Activated CD8-positive, alpha-beta T cell treated with anti-CD3 and anti-CD28 coated beads for 36 hours (primary cell): ENCODE measurements around the gene DCUN1D1. TPM values are rescaled to one million over a fixed set of nuclear protein-coding genes. Genes with fewer than 3 reads are reported as not detected.

Experiments
- ATAC-seq: fragments of 200-7000 bp; cut with Tn5 transposase; one replicate; pipeline ENCODE4 v1.10.0; 2021; ENCODE audit warnings: mild to moderate bottlenecking, moderate library complexity
- CTCF ChIA-PET: fragments of 350-600 bp; sonication (Branson Sonifier 250); formaldehyde crosslinking; loops from one replicate; lab custom pipeline; 2021; ENCODE audit warnings: antibody characterized with exemption; lab: Charles Lee
- POLR2A ChIA-PET: fragments of 350-600 bp; sonication (Branson Sonifier 250); formaldehyde crosslinking; loops from one replicate; lab custom pipeline; 2021; ENCODE audit warnings: antibody characterized with exemption; lab: Charles Lee
- DNase-seq: peaks from one replicate; pipeline ENCODE4 v3.0.0-alpha.2; 2020
- H3K27ac Mint-ChIP-seq: one replicate; pipeline ENCODE4 v1.8.0; 2021; ENCODE audit warnings: mild to moderate bottlenecking, mixed read lengths
- H3K27me3 Mint-ChIP-seq: one replicate; pipeline ENCODE4 v1.8.0; 2021; ENCODE audit warnings: mixed read lengths
- H3K36me3 Mint-ChIP-seq: one replicate; pipeline ENCODE4 v1.8.0; 2021; ENCODE audit warnings: low read depth, mixed read lengths
- H3K4me1 Mint-ChIP-seq: one replicate; pipeline ENCODE4 v1.8.0; 2021; ENCODE audit warnings: low read depth, mixed read lengths
- H3K4me3 Mint-ChIP-seq: one replicate; pipeline ENCODE4 v1.8.0; 2021; ENCODE audit warnings: mild to moderate bottlenecking, moderate library complexity, mixed read lengths
- H3K9me3 Mint-ChIP-seq: one replicate; pipeline ENCODE4 v1.8.0; 2021; ENCODE audit warnings: mixed read lengths
- CTCF ChIP-seq: fragments of 200-600 bp; IDR thresholded peaks from one replicate; pipeline ENCODE4 v1.8.0; 2022; ENCODE audit warnings: antibody characterized with exemption, mild to moderate bottlenecking
- intact Hi-C: fragments of 100-400 bp; cut with micrococcal nuclease; formaldehyde crosslinking; loops from one replicate; pipeline ENCODE4 v1.10.0; 2022
- total RNA-seq, 2 experiments: library from RNA; stranded (reverse); gene quantifications; one replicate each; pipeline ENCODE4 v1.2.3, GENCODE V29; 2021

Gene DCUN1D1
- total RNA-seq, 2 experiments from 2014 or later: 39.6 to 43.2 TPM

- H3K27me3 Mint-ChIP-seq: no peaks in the 10 kb centered on the region
- no peaks in the 10 kb centered on the region for H3K4me1 Mint-ChIP-seq
- DNase-seq (no peak), ATAC-seq (no peak)
- POLR2A ChIA-PET: no interaction called here
- no peak overlapping the region for H3K4me3 Mint-ChIP-seq
- no peak overlapping the region for H3K27ac Mint-ChIP-seq
- intact Hi-C loops: no loop called here
- CTCF ChIA-PET: no interaction called here
- no peaks in the 10 kb centered on the region for H3K36me3 Mint-ChIP-seq
- H3K9me3 Mint-ChIP-seq: no peaks in the 10 kb centered on the region
- no peak for TF ChIP-seq CTCF
These were observed 5.7 kb upstream of the DCUN1D1 start for GRCh38 chr3:182986021-182986420.

GRCh38 chr3:182983876-182984275 is 3.5 kb upstream of the DCUN1D1 start:
- CTCF ChIA-PET: no interaction called here
- no peak for TF ChIP-seq CTCF

GRCh38 chr3:182981038-182981380 is 671 bp upstream of the DCUN1D1 start:
- H3K36me3 Mint-ChIP-seq: no peaks in the 10 kb centered on the region
- H3K9me3 Mint-ChIP-seq: no peaks in the 10 kb centered on the region
- CTCF ChIA-PET: interaction anchor here (1.4 kb wide), 1 partner anchor 15 kb away, joined by 3 read pairs; no protein-coding TSS in a partner anchor
- intact Hi-C loops: no loop called here
- DNase-seq (no peak), ATAC-seq (no peak)
- H3K27ac Mint-ChIP-seq: peak overlapping the region; percentile 52
- H3K27me3 Mint-ChIP-seq: no peaks in the 10 kb centered on the region
- TF ChIP-seq CTCF: no peak
- peak overlapping the region; percentile 67 for H3K4me3 Mint-ChIP-seq
- H3K4me1 Mint-ChIP-seq: peaks cover 20% of the 10 kb centered on the region
- POLR2A ChIA-PET: no interaction called here

More at GRCh38 chr3:182983876-182984275, 3.5 kb upstream of the DCUN1D1 start:
- DNase-seq (no peak), ATAC-seq (no peak)
- no peaks in the 10 kb centered on the region for H3K36me3 Mint-ChIP-seq
- no peaks in the 10 kb centered on the region for H3K27me3 Mint-ChIP-seq
- no peak overlapping the region for H3K27ac Mint-ChIP-seq
- H3K4me3 Mint-ChIP-seq: no peak overlapping the region
- H3K9me3 Mint-ChIP-seq: no peaks in the 10 kb centered on the region
- intact Hi-C loops: no loop called here
- peaks cover 4% of the 10 kb centered on the region for H3K4me1 Mint-ChIP-seq
- POLR2A ChIA-PET: no interaction called here

GRCh38 chr3:182979674-182980191 is 605 bp downstream of the DCUN1D1 start:
- peaks cover 27% of the 10 kb centered on the region for H3K4me1 Mint-ChIP-seq
- no peak for TF ChIP-seq CTCF
- ATAC-seq: no peak
- ChIA-PET CTCF (no interaction called here), POLR2A (interaction anchor here (0.7 kb wide), 1 partner anchor 170 kb away, joined by 3 read pairs; no protein-coding TSS in a partner anchor)
- H3K27ac Mint-ChIP-seq: peak overlapping the region; percentile 87
- H3K27me3 Mint-ChIP-seq: no peaks in the 10 kb centered on the region
- H3K9me3 Mint-ChIP-seq: no peaks in the 10 kb centered on the region
- no peaks in the 10 kb centered on the region for H3K36me3 Mint-ChIP-seq
- H3K4me3 Mint-ChIP-seq: peak overlapping the region; percentile 89
- intact Hi-C loops: no loop called here
- peak; percentile 48 for DNase-seq

GRCh38 chr3:182979103-182979673 is 1.1 kb downstream of the DCUN1D1 start:
- Mint-ChIP-seq H3K4me1 (peaks cover 27% of the 10 kb centered on the region), H3K36me3 (no peaks in the 10 kb centered on the region)
- POLR2A ChIA-PET: interaction anchor here (0.7 kb wide), 1 partner anchor 170 kb away, joined by 3 read pairs; no protein-coding TSS in a partner anchor

More at GRCh38 chr3:182979103-182979673, 1.1 kb downstream of the DCUN1D1 start:
- Mint-ChIP-seq H3K27ac (peak overlapping the region; percentile 87), H3K4me3 (peak overlapping the region; percentile 89), H3K9me3 (no peaks in the 10 kb centered on the region), H3K27me3 (no peaks in the 10 kb centered on the region)
- DNase-seq (no peak), ATAC-seq (no peak)
- CTCF ChIA-PET: no interaction called here
- intact Hi-C loops: no loop called here
- no peak for TF ChIP-seq CTCF
